Umbilical cord (tissue), 2 donors: ENCODE results near the gene RNF5. TPM values are rescaled to one million over a fixed set of nuclear protein-coding genes. Genes with fewer than 3 reads are reported as not detected.
A peak's percentile ranks its signal among the peaks of the same experiment; 100 is the strongest.
"Not testable (repeated sequence)": the region's sequence is repeated elsewhere in the genome, so short reads cannot be mapped to it uniquely, and the experiment has no call there.

Experiments used
- DNase-seq: peaks from one replicate; pipeline ENCODE4 v3.0.0-alpha.2; 2015; ENCODE audit warnings: low spot score
- total RNA-seq: library from RNA; depleted of rRNA; stranded (reverse); fragments of >200 nt; gene quantifications from one replicate; pipeline ENCODE4 v1.2.3, GENCODE V29; 2014; ENCODE audit warnings: low replicate concordance; ENCODE audit not compliant: insufficient read depth

Gene RNF5
- total RNA-seq, 1 donor from 2014 or later = 29.4 TPM

GRCh38 chr6:32189069-32189741 is 11.0 kb downstream of the RNF5 start:
- DNase-seq = no peak

DNA sequence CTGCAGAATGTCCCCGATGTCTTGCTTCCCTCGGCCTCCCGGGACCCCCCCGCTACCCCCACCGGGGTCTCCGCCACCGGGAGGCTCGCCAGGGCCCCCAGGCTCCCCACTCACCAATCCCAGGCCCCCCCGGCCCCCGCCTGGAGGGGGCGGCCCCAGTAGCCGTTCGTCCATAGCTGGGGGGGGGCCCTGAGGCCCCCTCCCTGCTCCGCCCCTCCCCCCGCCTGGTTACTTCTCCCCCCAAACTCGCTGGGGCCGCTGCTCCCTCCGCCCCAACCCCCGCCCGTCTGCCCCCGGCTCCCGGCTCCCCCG is 11.5 kb downstream of the RNF5 start:
- peak; percentile 49 for DNase-seq

DNA sequence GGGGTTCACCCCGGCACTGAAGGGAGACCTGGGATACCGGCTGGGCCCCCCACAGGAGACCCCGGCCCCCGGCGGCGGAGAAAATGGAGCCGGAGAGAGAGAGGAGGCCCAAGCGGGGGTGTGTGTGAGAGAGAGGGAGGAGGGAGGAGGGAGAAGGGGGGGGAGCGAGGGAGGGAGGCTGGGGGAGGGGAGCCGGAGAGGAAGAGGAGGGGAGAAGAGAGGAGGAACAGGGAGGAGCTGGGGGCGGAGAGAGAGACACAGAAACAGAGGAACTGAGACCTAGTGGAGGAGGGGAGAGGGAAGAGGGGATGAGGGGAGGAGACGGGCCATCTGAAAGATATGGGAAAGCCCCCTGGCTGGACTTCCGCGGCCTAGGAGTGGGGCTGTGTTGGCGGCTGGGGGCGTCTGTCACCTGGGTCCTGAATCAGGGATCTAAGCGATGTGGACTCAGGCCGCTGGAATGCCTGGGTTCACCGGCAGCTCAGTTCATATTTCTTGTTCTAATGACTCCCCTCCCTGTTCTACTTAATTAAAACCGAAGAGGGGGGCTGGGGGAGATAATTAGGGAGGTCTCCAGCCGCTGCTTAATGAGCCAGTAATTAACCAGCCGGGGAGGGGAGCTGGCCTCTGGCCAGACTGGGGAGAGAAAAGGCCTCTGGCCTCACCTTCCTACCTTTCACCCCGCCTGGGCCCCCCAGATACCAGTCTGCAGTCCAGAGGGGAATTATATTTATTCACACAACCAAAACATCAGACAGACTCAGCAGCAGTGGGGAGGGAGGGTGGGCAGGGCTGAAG is 12.0 kb downstream of the RNF5 start, which contains the start of gene PBX2:
PBX2 (minus strand) TSS at position 149 of the 798 bp plus-strand sequence. CDS start 287 bp downstream, outside the sequence.
- peak; percentile 97 for DNase-seq

DNA sequence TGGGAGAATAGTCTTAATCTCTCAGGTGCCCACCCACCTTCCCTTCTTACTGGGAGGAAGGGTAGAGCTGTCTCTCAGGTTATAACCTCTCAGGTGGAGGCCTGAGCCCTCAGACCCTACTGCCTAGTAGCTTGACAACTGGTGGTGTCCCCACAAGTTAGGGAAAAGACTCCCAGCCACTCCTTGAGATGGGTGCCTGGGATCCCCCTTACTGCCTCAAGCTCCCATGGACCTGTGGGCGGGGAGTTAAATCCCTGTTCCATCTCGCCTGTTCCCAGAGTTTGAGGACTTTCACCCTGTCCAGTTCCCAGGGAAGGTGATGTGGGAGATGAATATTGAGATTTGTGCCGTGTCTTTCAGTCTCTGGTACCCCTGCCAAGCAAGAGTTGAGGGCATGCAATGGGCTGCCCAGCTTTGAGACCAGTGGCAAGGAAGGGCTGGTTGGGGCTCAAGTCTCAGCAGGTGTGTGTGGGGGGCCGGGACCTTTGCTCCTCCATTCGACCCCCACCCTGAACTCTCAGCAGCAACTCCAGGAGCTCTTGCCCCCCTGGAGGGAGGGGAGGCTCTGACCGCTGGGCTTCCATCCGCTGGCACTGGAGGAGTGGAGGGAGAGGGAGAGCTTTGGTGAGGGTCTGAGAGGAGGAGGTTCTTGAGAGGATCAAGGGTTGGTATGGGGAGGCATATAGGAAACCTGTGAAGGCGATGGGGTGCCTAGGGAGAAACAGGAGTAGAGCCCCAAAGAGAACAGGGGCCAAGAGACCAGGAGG is 12.9 kb downstream of the RNF5 start:
- DNase-seq = no peak

- DNase-seq = no peak
These were observed 13.7 kb downstream of the RNF5 start for GRCh38 chr6:32191696-32192607.

- DNase-seq = peak; percentile 62
These were observed 14.4 kb downstream of the RNF5 start, which contains the start of gene GPSM3 for GRCh38 chr6:32192608-32193039. Gene GPSM3 (minus strand): TSS chr6:32192643. CDS start chr6:32192513, 130 bp downstream.

GRCh38 chr6:32193096-32193495 is 14.9 kb downstream of the RNF5 start:
- not testable (repeated sequence) for DNase-seq

GRCh38 chr6:32194388-32194787 is 16.2 kb downstream of the RNF5 start:
- no peak for DNase-seq

DNA sequence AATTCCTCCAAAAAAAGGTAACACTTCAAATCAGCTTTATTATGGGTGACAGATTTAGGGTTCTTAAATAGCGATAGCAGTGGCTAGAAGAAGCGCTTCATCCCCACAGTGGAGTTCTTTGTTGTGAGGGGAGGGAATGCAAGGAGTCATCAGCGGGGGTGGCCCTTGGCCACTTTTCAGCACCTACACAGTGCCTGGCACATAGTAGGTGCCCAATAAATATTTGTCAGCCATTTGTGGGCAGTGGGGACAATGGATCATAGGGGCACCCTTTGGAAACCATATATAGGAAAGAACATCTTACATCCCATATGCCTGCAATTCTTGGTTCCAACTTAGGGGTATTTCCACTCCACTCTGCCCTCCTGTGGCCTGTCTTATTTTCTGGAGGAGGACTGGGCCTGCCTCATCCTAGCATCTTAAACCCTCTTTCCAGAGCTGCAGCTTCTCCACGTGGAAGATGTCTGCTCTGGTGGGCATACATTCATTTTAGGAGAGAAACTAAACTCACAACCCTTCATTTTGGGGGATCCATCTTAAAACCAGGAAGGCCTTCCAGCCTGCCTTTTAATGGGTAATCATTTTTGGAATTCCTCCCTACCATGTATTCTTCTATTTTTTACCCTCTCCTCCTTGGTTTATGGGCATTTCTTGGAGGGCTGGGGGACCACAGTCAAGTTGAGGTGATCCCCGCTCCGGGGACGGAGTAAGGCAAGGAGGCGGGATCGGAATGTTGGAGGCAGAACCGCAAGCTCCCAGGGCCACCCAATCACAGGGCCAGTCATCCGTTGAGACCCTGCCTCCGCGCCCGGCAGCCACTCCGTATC is 16.8 kb downstream of the RNF5 start:
- peak; percentile 77 for DNase-seq

DNA sequence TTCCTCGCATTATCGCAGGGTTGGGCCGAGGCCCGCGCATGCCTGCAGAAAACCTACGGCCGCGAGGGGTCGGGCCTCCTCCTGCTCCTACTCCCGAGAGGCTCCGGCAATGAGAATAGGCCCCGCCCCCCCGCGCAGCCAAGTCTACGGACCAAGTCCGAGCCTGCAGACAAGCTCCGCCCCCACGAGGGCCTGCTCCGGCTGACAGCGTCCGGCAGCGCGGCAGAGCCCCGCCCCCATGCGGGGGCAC is 17.4 kb downstream of the RNF5 start:
- peak; percentile 100 for DNase-seq

DNA sequence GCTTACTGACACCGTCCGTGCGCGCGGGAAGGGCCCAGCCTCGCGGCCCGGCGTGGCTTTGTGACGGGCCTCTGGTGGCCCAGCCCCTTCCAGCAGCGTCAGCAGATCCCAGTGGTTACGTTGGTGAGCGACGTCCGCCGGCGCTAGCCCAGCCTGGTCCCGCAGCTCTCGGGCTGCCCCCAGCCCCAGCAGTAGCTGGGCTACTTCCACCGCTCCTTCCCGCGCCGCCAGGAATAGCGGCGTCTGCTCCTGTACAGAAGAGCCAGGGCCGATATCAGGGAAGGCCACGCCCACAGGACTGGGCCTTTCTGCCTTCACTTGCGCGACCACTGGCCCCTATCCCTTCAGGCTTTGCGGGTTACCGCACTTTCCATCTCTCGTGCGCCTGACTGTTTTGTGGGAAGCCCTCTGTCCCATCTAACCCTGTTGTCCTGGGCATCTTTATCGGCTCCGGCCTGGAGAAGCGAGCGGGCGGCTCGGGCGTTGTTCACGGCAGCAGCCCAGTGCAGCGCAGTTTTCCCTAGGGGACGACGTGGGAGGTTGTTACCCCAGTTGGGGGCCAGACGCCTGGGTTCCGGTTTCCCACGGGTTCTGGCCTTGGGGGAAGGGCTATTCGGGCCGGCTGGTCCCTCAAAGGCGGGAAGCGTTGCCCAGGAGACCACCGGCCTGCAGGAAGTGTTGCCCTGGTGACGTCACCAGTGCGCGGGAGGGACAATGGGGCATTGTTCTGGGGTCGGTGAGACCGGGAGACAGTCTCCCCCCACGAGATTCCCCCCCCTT is 17.9 kb downstream of the RNF5 start:
- peak; percentile 92 for DNase-seq

DNA sequence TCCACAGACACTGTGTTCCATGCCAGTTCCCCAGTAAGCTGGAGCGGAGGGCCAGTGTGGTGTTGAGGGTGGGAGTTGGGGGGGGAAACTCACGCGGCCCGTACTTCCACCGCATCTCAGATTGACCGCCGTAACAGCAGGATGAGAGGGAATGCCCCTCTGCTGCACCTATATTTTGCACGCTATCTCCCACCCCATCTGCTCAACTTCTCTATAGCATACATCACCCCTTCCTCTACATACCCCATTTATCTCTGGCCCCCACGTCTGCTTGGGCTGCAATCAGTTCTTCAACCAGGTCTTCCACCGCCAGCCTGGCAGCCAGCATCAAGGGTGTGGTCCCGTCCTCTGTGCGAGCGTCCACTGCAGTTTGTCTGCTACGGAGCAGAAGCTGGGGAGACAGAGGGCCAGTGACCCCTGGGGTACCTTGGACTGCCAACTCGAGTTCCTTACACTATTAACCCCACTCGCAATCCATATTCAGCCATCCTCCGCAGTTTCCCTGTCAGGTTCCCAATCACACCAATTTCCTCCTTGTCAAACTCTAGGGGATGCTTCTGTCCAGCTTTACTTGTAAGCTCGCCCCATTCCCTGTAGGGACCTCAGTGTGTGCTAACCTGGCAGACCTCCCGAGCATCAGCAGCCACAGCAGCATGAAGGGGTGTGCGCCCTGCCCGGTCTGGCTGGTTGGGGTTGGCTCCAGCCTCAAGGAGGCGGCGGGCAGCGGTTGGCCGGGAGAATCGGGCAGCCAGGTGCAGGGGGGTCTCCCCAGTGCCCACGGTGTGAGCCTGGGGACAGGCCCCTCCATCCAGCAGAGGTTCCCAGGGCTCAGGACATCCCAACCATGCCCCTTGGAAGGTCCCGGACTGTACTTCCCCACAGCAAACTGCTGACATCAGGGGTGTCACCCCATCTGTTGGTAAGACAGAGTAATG is 18.7 kb downstream of the RNF5 start:
- peak; percentile 55 for DNase-seq

DNA sequence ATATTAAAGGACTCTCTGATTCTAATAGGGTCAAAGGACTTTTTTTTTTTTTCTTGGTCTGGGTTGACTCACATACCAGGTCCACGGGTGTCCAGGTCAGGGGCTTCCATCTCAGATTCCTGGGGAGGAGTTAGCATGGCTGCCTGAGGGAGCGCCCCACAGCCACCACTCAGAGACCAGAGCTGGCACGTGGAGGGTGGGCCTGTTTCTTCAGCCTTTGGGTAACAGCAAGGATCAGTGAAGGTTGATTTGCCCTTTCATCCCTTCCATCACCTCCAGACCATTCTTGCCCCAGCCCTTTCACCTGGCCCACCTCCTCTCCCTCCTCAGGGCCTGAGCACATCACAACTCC is 20.1 kb downstream of the RNF5 start:
- no peak for DNase-seq

GRCh38 chr6:32198866-32199265 is 20.7 kb downstream of the RNF5 start:
- DNase-seq = no peak

DNA sequence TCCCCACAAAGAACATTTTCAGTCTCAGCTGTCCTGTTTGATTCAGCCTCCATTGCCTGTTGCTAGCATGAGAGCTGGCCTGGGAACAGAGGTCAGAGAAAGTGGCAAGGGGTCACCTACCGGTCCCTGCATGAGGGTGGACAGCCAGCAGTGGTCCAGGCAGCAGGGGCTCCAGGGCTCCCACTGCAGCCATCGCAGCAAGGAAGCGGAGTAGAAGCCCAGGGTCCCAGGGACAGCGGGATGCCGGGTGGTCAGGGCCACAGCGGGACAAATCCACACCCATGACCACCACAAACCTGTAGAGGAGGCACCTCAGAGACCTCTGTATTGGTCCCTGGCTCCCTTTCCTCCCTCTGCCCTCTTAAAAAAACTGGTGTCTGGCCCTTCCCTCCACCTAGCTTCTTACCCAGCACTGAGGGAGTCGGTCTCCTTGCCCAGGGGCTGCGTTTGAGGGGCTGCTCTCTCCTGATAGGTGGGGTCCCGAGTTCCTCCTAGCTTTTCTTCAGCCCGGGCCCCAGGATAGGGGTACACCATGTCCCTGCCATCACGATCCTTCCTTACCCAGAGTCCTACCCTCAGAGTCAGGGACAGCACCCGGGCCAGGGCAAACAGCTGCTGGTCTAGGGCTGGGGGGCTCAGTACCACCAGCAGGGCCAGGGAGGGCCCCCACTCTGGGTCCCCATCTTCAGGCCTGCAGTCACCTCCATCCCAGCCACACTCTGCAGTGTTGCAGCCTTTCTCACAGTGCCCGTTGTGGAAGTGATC is 22.7 kb downstream of the RNF5 start:
- DNase-seq = no peak

DNA sequence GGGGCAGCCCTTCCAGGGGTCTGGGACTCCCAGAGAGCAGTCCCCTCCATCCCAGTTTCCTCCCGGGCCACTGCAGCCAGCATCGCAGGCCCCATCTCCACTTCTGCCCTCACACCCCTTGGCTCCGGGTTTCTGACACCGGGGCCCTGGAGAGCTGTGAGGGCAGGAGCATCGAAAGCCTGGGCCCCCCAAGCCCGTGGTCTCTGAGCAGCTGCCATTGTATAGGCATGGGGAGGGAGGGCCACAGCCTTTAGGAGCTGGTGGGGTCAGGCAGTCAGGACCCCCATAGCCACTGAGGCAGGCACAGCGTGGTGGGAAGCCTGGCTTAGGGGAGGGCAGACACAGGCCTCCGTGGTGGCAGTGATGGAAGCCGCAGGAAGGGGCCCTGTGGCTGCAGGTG is 24.0 kb downstream of the RNF5 start:
- DNase-seq = no peak

- no peak for DNase-seq
These were observed 25.4 kb downstream of the RNF5 start for GRCh38 chr6:32203426-32204267.
